ENCODE results near the gene PICK1.

PICK1 gene

DNA sequence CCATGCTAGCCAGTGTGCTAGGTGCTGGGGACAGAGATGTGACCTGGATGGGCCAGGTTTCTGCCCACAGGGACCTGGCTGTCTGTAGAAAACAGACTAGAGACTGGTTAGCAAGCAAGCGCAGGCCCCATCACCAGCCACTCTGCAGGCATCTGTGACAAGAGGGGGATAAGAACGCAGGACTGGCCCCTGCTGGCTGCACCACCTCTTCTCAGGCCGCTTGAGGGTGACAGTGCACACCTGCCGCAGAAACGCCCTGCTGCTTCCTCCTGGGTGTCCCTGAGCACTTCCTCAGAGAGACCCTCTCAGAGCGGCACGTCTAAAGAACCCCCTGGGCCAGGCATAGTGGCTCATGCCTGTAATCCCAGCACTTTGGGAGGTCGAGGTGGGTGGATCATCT, 5.9 kb upstream of the PICK1 start:
- no peak for DNase-seq

DNA sequence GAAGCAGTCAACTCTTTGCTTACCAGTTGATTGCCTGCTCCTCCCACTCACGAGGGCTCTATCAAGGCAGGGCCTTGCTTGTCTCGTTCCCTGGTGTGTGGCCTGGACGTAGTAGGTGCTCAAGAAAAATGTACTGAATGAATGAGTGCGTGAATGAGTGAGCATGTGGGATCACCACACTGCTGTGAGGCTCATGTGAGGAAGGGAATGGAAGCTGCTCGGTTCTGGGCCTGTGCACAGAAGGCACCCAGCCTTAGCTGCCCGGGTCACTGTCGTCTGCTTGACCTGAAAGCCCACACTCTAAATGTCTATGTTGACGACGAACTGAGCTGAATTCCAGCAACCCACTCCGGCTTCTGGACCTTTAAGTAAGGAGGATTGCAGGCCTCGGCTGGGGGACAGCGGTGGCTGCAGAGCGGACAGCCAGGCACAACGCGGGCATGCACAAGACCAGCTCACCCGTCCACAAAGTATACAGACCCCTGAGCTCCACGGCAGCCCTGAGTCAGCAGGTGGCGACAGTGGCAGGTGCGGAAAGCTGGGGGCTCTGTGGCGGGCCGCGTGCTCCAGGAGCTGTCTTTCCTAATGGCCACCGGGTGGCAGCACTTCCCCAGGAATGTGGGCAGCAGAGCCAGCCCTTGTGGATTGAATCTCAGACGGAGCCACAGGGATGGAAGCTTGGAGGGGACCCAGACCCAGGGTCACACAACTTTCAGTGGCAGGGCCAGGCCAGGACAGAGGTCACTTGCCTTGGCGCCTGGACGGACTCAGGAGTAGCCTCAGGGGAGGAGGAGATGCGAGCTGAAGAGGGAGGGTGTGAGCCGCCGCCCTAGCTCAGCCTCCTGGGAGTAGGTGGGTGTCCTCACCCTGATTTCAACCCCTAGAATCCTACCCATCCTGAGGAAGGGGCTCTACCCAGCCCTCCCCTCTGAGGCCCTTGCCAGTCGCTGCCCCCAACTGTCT, 5.0 kb upstream of the PICK1 start:
- DNase-seq = peak in 1 of 2 experiments; percentile 45

DNA sequence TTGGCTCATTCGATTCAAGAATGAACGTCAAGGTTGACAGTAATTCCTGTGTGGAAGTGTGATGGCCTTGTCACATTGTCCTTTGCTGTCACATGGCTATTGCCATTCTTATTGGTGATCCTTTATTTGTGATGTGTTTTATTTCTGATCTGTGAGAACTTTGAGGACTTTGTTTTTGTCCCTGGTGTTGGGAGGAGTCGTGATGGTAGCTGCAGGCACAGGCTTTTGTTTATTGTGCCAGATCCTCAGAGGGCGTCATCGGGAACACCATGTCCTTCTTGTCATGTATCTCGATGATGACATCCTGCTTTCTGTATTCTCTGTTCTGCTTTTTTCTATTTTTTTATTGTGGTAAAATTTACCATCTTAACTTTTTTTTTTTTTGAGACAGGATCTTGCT, 5.6 kb downstream of the PICK1 start:
- no peak for DNase-seq

DNA sequence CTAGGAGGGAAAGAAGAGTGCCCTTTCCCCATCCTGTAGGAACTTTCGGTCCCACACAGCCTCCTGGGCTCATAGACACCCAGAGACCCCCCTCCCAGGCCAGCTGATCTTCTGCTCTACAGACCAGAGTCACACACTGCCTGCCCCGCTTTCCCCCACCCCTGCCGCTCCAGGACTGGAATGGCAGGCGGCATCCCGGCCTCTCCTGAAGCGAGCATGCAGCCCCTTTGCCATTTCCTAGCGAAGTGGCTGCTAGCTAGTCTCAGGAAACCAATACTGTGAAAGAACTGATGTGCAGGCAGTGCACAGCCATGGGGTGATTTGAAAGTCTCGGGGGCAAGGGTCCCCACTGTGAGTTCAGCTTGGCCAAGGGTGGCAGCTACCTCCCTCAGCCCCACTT, 8.3 kb downstream of the PICK1 start:
- DNase-seq = no peak

DNA sequence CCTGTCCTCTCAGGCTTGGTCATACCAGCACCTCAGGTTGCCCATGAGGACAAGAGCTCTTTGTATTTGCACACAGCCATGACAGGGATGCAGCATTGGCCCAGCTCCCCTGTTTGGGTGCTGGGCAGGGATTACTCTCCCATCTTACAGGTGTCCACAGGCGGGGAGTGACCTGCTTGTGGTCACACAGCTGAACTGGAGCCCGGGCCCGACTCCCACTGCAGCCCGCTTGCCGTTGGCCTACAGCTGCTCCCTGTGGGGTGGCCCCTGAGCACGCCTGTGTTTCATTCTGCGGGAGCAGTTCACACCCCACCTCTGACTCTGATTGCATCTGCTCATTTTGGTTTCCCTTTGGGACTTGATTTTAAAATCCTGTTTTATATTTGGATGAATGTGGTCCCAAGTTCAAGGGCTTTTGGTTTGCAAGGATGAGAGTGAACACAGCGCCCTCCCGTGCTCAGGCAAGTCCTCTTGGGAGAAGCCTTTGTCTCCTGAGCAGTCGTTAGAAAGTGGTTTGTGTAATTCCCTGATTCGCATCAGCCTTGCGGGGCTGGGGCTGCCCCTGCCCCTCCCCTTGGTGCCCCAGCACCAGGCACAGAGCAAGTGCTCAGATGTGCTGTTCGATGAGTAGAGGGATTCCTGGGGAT, 9.3 kb downstream of the PICK1 start:
- no peak for DNase-seq

DNA sequence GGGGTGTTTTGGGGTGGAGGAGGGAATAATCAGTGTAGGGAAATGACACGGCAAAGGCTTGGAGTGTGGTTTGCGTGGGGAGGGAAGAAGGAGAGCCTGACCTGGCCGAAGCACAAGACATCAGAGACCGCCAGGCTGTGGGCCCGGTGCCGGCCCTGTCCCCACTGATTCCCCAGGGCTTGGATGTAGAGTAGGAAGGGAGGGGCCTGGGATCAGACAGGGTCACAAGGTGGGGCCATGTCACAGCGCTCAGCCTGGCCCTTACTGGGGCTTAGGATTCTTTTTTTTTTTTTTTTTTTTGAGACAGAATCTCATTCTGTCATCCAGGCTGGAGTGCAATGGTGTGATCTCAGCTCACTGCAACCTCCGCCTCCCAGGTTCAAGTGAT, 9.8 kb downstream of the PICK1 start:
- DNase-seq = no peak

DNA sequence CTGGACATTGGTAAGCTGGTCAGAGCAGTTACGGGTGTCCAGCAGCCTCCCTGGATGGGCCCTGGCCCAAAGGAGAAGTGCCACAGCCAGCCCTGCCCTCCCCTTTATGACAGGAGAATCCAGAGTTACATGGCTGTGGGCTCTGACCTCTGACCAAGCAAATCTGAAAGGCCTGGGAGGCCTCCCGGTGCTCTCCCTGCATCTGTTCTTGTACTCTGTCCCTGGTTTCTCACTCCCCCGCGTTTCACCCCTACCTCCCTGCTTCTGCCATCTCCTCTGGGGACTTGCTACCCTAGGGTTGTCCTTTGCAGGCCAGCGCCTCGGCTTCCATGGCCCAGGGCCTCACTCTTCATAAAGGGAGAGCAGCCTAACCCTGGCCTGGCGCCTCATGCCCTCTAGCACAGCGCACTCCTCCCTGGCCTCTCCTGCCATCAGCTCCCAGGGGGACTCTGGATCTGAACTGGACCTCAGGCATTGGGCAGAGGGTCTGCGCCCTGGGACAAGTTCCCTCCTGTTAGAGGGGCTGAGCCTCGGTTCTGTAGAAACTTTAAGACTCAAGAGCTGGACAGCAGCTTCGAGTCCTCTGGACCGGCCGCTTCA, 10.7 kb downstream of the PICK1 start:
- DNase-seq = no peak

DNA sequence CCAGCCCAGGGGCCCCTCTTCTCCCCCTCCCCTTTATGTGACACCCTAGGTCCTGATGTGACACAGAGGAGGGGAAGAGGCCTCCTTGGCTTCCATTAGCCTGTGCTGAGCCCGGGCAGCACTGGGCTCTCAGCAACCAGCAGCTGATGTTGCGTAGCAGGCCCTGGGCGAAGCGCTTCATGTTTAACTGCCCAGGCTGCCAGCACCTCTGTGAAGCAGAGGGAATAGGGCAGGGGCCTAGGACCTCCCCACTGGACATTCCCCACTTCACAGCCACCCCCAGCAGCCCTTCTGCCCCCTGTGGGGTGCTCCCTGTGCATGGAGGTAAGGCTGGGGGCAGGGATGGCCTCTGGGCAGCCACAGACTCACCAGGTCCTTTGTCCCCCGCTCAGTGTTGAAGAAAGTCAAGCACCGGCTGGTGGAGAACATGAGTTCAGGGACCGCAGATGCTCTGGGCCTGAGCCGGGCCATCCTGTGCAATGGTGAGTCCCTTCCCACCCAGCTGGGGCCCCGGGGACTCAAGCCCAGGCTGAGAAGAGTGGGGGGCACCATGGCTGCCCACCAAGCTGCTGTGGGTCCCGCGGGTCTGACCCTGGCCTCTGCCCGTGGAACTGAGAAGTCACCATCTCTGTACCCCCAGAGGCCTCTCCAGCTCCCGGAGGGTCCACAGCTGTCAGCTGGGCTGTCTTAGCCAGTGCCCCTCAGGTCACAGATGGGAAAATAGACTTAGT, 11.6 kb downstream of the PICK1 start:
- no peak for DNase-seq

DNA sequence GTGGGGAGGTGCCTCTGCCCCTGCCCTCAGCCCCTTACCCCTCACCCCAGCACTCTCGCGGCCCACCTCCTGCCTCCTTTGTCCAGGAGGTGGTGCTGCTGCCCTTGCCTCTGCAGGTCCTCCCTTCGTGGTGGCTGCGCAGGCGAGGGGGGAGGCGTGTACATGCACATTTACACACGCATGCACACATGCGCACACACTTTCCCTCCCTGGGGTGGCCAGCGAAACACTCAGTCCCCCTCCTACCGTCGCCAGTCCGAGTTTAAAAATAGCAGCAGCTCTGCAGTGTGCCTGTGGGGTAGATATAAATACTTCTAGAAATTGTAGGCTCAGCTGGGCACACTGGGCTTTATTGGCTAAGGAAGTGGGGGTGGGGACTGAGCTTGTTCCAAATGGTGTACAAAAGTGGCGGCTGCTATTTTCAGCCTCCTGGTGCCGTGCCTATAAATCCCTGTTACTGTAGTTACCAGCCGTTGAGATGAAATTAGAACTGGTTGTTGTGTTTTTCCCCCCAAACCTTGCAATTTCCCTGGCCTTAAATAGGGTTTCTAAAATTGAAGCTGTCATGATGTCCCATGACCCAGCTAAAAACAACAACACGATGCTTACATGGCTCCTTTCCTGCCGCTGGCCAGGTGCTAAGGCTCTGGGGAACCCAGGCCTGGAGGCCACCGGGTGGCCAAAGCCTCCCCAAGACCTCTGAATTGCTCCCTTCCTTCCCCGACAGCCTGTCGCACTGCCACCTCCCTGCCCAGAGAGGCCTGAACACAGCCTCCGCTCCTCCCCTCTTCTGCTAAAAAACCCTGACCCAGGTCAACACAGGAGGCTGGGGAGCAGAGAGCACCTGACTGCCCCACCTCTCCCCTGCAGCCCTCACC, 12.4 kb downstream of the PICK1 start:
- peak; percentile 69 to 97 for DNase-seq

DNA sequence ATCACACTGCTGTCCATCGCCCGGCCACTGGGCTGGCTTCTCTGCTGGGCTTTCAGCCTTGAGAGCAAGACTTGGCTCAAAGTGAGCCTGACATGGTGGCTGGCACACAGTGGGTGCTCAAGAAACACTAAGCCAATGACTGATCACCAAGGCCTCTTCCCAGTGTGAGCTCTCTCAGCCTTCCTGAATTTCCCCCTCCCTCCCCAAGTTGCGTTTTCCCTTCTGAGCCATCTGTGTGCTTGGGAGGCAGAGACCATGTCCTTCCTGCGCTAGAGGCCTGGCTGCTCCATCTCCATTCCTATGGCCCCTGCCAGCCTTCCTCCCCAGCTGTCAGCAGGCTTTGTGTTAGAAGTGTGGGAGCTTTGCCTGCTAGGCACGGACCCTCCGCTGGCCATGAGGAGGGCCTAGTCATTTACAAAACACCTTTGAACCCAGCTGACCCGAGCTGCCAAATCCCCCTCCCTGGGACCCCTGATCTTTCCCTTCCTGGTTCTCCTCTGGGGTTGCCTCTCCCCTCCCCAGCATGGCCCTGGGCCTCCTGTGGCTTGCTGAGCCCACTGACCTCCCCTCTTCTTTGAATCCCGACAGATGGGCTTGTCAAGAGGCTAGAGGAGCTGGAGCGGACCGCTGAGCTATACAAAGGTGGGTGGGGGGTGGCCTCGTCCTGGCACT, 13.2 kb downstream of the PICK1 start:
- no peak for DNase-seq

DNA sequence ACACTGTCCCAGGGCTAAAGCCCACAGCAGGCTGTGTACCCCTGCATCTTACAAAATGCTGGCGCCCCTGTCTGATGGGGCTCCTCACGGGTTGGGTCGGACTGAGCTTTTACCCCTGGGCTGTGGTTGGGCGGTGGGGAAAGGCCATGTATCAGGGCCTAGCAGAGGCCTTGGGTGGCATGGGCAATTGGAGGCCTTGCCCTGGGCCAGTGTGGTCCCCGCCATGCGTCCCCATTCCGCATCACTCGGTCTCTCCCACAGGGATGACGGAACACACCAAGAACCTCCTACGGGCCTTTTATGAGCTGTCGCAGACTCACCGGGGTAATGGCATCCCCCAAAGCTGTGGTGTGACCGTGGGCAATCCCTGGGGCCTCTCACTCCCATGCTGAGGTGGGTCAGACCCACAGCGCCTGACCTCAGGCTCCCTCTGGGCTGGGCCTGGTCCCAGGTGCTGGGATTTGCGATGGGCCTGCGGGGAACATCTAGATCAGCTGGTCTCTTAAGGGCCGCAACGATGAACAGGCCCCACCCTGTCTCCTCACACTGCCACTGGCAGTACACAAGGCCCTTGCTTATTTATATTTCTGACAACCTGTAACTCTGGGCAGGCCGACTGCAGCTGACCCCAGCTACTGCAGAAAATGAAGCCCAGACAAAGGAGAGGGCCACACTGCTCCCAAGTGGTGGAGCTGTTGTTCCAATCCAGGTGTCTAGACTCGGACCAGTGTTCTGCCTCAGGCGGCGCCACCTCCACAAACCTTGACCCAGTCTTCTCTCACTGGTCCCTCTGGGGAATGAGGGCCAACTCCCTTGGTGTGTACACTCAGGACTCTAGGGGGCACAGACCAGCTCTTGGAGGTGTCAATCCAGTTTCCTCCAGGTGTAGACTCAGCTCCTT, 14.5 kb downstream of the PICK1 start:
- no peak for DNase-seq

DNA sequence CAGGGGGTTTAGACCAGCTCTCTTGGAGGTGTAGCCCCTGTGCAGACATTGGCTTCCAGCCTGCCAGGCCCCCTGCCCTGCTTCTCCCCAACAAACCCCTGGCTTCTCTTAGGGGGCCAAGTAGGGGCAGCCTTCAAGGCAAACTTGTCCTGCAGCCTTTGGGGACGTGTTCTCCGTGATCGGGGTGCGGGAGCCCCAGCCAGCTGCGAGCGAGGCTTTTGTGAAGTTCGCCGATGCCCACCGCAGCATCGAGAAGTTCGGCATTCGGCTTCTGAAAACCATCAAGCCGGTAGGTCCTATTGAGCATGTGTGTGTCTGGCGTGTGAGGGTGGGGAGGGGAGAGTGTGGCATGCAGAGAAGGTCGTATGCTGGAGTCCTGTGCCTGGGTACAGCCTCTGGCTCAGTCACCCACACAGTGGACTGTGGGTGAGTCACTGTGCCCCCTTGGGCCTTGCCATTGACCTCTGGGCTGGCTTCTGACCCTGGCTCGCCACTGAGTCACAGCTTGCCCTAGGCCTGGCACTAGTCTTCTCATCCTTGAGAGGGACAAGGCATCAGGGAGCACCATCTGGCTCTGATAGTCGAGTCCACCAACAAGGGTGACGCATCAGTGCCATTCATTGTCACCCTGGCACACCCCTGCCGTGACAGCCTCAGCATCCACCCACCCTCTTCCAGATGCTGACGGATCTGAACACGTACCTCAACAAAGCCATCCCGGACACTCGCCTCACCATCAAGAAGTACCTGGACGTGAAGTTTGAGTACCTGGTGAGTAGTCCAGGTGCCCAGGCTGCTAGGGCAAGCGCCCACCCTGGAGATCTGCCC, 15.3 kb downstream of the PICK1 start:
- DNase-seq = no peak

DNA sequence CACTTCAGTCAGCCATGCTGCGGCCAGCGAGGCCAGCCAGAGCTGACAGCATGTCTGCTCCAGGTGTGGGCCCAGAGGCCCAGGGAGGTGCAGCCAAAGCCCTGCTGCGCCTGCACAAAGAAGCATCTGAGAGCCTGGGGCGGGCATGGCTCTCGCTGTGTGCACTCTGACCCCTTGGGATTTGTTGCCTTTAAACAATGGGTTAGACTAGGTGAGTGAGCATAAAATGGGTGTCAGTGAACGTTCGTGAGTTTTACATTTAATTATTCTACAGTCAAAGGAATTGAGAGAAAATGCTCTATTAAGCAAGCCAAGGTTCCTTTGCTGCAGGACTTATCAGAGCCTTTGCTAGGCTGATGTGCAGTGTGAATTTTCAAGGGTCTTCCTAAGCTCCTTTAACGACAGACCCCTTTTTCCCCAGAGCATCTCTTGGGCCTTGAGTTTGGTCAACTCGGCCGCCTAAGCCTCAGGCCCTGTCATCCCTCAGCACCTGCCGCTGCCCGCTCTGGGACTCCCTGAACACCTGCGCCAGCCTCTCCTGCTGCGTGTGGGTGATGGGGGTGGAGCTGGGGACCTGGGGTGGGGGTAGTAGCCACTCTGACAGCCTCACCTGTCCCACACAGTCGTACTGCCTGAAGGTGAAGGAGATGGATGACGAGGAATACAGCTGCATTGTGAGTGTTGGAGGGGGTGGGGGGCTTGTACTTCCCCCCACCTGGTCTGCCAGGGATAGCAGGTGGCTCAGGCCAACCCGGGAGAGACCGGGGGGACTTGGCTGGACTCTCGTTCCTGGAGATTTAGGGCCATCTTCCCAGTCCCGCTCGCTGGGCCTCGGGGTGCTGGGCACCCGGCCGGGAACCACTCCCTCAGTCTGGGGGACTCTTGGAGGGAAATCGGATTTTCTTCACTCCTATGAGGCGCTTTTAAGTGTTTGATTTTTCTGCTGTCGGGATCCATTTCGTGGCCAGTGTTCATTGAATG, 16.2 kb downstream of the PICK1 start:
- no peak for DNase-seq

DNA sequence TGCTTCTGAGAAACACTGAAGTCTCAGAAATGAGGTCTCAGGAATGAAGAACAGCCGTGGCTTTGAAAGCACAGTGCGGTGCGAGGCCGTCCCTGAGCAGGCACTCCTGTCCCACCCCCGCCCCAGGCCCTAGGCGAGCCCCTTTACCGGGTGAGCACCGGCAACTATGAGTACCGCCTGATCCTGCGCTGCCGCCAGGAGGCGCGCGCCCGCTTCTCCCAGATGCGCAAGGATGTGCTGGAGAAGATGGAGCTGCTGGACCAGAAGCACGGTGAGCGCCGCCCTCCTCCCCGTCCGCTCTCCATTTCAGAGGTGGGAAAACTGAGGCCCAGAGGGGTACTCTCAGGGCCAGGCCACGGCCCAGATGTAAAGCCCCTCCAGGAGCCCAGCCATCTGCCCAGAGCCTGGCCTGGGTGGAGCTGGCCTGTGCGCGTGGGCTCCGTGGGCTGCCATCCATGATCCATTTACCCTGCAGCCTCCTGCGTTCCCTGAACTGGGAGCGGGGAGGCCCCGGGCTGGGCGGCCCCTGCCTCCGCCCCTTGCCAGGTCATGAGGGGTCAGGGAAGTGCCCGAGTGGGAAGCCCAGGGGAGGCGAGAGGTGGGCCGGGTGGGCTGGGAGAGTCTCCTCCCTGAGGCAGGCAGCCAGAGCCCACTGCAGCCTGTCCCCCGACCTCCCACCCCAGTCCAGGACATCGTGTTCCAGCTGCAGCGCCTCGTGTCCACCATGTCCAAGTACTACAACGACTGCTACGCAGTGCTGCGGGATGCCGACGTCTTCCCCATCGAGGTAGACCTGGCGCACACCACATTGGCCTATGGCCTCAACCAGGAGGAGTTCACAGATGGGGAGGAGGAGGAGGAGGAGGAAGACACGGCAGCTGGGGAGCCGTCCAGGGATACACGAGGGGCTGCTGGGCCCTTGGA, 17.2 kb downstream of the PICK1 start:
- DNase-seq = no peak

DNA sequence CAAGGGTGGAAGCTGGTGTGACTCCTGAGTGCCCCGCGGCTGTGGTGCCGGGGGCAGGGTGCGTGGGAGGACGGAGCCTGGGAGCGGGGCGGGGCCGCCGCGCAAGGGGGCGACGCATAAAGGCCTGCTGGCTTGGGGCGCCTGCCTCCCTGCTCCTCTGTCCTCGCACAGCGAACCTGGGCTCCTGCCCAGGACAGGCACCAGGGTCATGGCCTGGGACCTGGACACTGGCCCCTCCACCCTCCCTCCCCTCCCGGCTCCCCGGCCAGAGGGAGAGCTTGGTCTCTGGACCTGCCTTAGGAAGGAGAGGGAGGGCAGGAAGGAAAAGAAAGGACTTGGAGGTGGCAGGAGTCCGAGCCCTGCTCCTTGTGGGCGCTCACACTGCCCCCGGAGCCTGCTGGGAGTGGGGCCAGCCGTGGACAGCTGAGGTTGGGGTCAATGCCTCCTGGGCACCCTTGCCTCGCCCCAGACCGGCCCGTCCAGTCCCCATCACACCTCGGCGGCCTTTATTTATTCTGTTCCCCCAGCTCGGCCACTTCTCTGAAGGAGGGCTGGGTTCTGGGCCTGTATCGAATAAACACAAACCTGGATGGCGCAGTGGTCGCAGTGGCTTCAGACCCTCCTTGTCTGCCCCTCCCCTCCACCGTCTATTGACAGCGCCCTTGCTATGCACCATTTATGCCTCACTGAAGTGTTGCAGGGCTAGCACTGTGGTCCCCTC, 18.1 kb downstream of the PICK1 start:
- DNase-seq = no peak

DNA sequence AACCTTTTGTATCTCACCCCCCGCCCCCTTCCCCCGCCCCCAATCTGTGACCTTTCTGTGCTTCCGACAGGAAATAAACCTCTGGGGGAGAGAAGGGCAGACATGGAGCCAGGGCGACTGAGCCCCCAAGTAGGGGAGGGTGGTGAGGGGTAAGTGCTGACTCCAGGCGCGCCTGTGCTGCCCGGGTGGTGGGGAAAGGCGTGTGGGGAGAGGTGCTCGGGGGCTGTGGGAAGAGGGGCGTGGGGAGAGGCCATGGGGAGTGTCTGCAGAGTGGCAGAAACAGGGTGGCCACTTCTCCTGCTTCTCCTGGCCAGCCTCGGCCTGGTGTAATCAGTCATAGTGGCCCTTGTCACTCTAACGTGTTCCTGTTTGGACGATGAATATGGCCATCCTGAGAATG, 18.8 kb downstream of the PICK1 start:
- no peak for DNase-seq

All from cerebellar nuclear complex (tissue), 1 donor.